ENCODE results near the gene PAX9.

PAX9 gene

GRCh38 chr14:36647824-36648753 lies 13.6 kb upstream of the PAX9 start:
- no peak for TF ChIP-seq CTCF (IDR thresholded peaks at IDR 0.05; ENCODE audit: control extremely low read depth, extremely low read depth, low read depth, missing control alignments)
- peak; percentile 10 for DNase-seq (ENCODE audit: extremely low spot score)
- CTCF ChIA-PET, result interaction anchor here (1.1 to 1.3 kb wide), 2 partner anchors 9 to 144 kb away, joined by 3 read pairs; no protein-coding TSS in a partner anchor
- POLR2A ChIA-PET, result no interaction called here

- POLR2A ChIA-PET, result no interaction called here
- CTCF ChIA-PET, result interaction anchor here (0.7 to 1.5 kb wide), 9 partner anchors 9 to 580 kb away, joined by 3 to 4 read pairs (median 3); no protein-coding TSS in a partner anchor
- DNase-seq (ENCODE audit: extremely low spot score), result no peak
- no peak for TF ChIP-seq CTCF (IDR thresholded peaks at IDR 0.05; ENCODE audit: control extremely low read depth, extremely low read depth, low read depth, missing control alignments)
These were observed 11.6 kb upstream of the PAX9 start for GRCh38 chr14:36649872-36650650.

- no peak for TF ChIP-seq CTCF (IDR thresholded peaks at IDR 0.05; ENCODE audit: control extremely low read depth, extremely low read depth, low read depth, missing control alignments)
- CTCF ChIA-PET, result interaction anchor here (0.9 kb wide), 1 partner anchor 9 kb away, joined by 4 read pairs; no protein-coding TSS in a partner anchor
- DNase-seq (ENCODE audit: extremely low spot score), result no peak
- POLR2A ChIA-PET, result no interaction called here
These were observed 9.0 kb upstream of the PAX9 start for GRCh38 chr14:36652542-36653201.

- no peak for TF ChIP-seq CTCF (IDR thresholded peaks at IDR 0.05; ENCODE audit: control extremely low read depth, extremely low read depth, low read depth, missing control alignments)
- ChIA-PET POLR2A (no interaction called here), CTCF (no interaction called here)
- DNase-seq (ENCODE audit: extremely low spot score), result no peak
These were observed 8.2 kb upstream of the PAX9 start for GRCh38 chr14:36653413-36653812.

GRCh38 chr14:36653962-36654793 lies 7.5 kb upstream of the PAX9 start:
- POLR2A ChIA-PET, result no interaction called here
- no peak for TF ChIP-seq CTCF (IDR thresholded peaks at IDR 0.05; ENCODE audit: control extremely low read depth, extremely low read depth, low read depth, missing control alignments)
- DNase-seq (ENCODE audit: extremely low spot score), result no peak
- CTCF ChIA-PET, result no interaction called here
